Activated CD4-positive, alpha-beta T cell treated with anti-CD3 and anti-CD28 coated beads, Interleukin-2, amount 10 ng/mL, durations not matched to agents 24 days and 14 days (primary cell): ENCODE measurements around the gene TMEM132D. TPM values are rescaled to one million over a fixed set of nuclear protein-coding genes. Genes with fewer than 3 reads are reported as not detected.

Experiments
- DNase-seq: peaks from one replicate; pipeline ENCODE4 v3.0.0; 2022
- H3K27ac Mint-ChIP-seq: one replicate; pipeline ENCODE4 v1.8.0; 2022; ENCODE audit warnings: mild to moderate bottlenecking, mixed read lengths
- H3K27me3 Mint-ChIP-seq: one replicate; pipeline ENCODE4 v1.8.0; 2022; ENCODE audit warnings: mixed read lengths
- H3K36me3 Mint-ChIP-seq: one replicate; pipeline ENCODE4 v1.8.0; 2022; ENCODE audit warnings: low read depth, mild to moderate bottlenecking, mixed read lengths
- H3K4me1 Mint-ChIP-seq: one replicate; pipeline ENCODE4 v1.8.0; 2021; ENCODE audit warnings: mixed read lengths
- H3K4me3 Mint-ChIP-seq: one replicate; pipeline ENCODE4 v1.8.0; 2022; ENCODE audit warnings: mild to moderate bottlenecking, moderate library complexity, mixed read lengths
- H3K9me3 Mint-ChIP-seq: one replicate; pipeline ENCODE4 v1.8.0; 2021; ENCODE audit warnings: mixed read lengths
- intact Hi-C: fragments of 100-400 bp; cut with micrococcal nuclease; formaldehyde crosslinking; loops from one replicate; pipeline ENCODE4 v1.15.1; 2023
- total RNA-seq: library from RNA; stranded (reverse); gene quantifications from 2 replicates; pipeline ENCODE4 v1.2.3, GENCODE V29; 2022

TMEM132D gene
- total RNA-seq, 1 donor from 2014 or later: not detected

GRCh38 chr12:129081755-129082250 is 822.0 kb downstream of the TMEM132D start:
- no peaks in the 10 kb centered on the region for H3K9me3 Mint-ChIP-seq
- no peaks in the 10 kb centered on the region for H3K36me3 Mint-ChIP-seq
- no peak overlapping the region for H3K4me3 Mint-ChIP-seq
- no peaks in the 10 kb centered on the region for H3K4me1 Mint-ChIP-seq
- intact Hi-C loops: no loop called here
- no peak for DNase-seq
- H3K27me3 Mint-ChIP-seq: no peaks in the 10 kb centered on the region
- H3K27ac Mint-ChIP-seq: no peak overlapping the region

- intact Hi-C loops: no loop called here
- Mint-ChIP-seq H3K4me3 (no peak overlapping the region), H3K27me3 (no peaks in the 10 kb centered on the region), H3K9me3 (no peaks in the 10 kb centered on the region), H3K36me3 (no peaks in the 10 kb centered on the region), H3K27ac (no peak overlapping the region), H3K4me1 (no peaks in the 10 kb centered on the region)
- DNase-seq: no peak
Observed at GRCh38 chr12:129080821-129081220, 823.0 kb downstream of the TMEM132D start.

GRCh38 chr12:129080391-129080790 is 823.4 kb downstream of the TMEM132D start:
- intact Hi-C loops: no loop called here
- no peak overlapping the region for H3K4me3 Mint-ChIP-seq
- no peaks in the 10 kb centered on the region for H3K4me1 Mint-ChIP-seq
- H3K9me3 Mint-ChIP-seq: no peaks in the 10 kb centered on the region
- no peaks in the 10 kb centered on the region for H3K36me3 Mint-ChIP-seq
- no peaks in the 10 kb centered on the region for H3K27me3 Mint-ChIP-seq
- no peak overlapping the region for H3K27ac Mint-ChIP-seq
- DNase-seq: no peak

- Mint-ChIP-seq H3K36me3 (no peaks in the 10 kb centered on the region), H3K9me3 (no peaks in the 10 kb centered on the region), H3K4me1 (no peaks in the 10 kb centered on the region), H3K27me3 (no peaks in the 10 kb centered on the region), H3K4me3 (no peak overlapping the region), H3K27ac (no peak overlapping the region)
- no peak for DNase-seq
- intact Hi-C loops: no loop called here
Observed at GRCh38 chr12:129079719-129080118, 824.1 kb downstream of the TMEM132D start.

GRCh38 chr12:129076441-129077320 is 827.1 kb downstream of the TMEM132D start:
- no peak for DNase-seq
- Mint-ChIP-seq H3K4me1 (no peaks in the 10 kb centered on the region), H3K27ac (no peak overlapping the region), H3K9me3 (no peaks in the 10 kb centered on the region), H3K4me3 (no peak overlapping the region), H3K27me3 (no peaks in the 10 kb centered on the region), H3K36me3 (no peaks in the 10 kb centered on the region)
- intact Hi-C loops: no loop called here

GRCh38 chr12:129075460-129076208 is 828.2 kb downstream of the TMEM132D start:
- no peaks in the 10 kb centered on the region for H3K4me1 Mint-ChIP-seq
- no peaks in the 10 kb centered on the region for H3K27me3 Mint-ChIP-seq
- no peak overlapping the region for H3K27ac Mint-ChIP-seq
- H3K4me3 Mint-ChIP-seq: no peak overlapping the region
- no peaks in the 10 kb centered on the region for H3K36me3 Mint-ChIP-seq
- no peaks in the 10 kb centered on the region for H3K9me3 Mint-ChIP-seq
- DNase-seq: no peak
- intact Hi-C loops: no loop called here

GRCh38 chr12:129074379-129074778 is 829.4 kb downstream of the TMEM132D start:
- H3K27me3 Mint-ChIP-seq: no peaks in the 10 kb centered on the region
- H3K27ac Mint-ChIP-seq: no peak overlapping the region
- DNase-seq: no peak
- H3K4me3 Mint-ChIP-seq: no peak overlapping the region
- intact Hi-C loops: no loop called here
- peaks cover 3% of the 10 kb centered on the region for H3K9me3 Mint-ChIP-seq
- no peaks in the 10 kb centered on the region for H3K36me3 Mint-ChIP-seq
- H3K4me1 Mint-ChIP-seq: no peaks in the 10 kb centered on the region

GRCh38 chr12:129073157-129073915 is 830.5 kb downstream of the TMEM132D start:
- no peak for DNase-seq
- H3K36me3 Mint-ChIP-seq: no peaks in the 10 kb centered on the region
- H3K9me3 Mint-ChIP-seq: peaks cover 3% of the 10 kb centered on the region
- H3K4me3 Mint-ChIP-seq: no peak overlapping the region
- H3K4me1 Mint-ChIP-seq: no peaks in the 10 kb centered on the region
- H3K27me3 Mint-ChIP-seq: no peaks in the 10 kb centered on the region
- intact Hi-C loops: no loop called here
- H3K27ac Mint-ChIP-seq: no peak overlapping the region

GRCh38 chr12:129071362-129071761 is 832.5 kb downstream of the TMEM132D start:
- intact Hi-C loops: no loop called here
- Mint-ChIP-seq H3K27ac (no peak overlapping the region), H3K27me3 (no peaks in the 10 kb centered on the region), H3K4me1 (no peaks in the 10 kb centered on the region), H3K4me3 (no peak overlapping the region), H3K9me3 (peaks cover 3% of the 10 kb centered on the region), H3K36me3 (no peaks in the 10 kb centered on the region)
- DNase-seq: no peak

- Mint-ChIP-seq H3K4me1 (no peaks in the 10 kb centered on the region), H3K27me3 (no peaks in the 10 kb centered on the region), H3K27ac (no peak overlapping the region), H3K9me3 (peaks cover 9% of the 10 kb centered on the region), H3K4me3 (no peak overlapping the region), H3K36me3 (no peaks in the 10 kb centered on the region)
- DNase-seq: no peak
- intact Hi-C loops: no loop called here
Observed at GRCh38 chr12:129069886-129070285, 833.9 kb downstream of the TMEM132D start.

GRCh38 chr12:129068684-129069083 is 835.1 kb downstream of the TMEM132D start:
- intact Hi-C loops: no loop called here

GRCh38 chr12:129067491-129067890 is 836.3 kb downstream of the TMEM132D start:
- H3K4me1 Mint-ChIP-seq: no peaks in the 10 kb centered on the region
- H3K9me3 Mint-ChIP-seq: peaks cover 9% of the 10 kb centered on the region
- no peaks in the 10 kb centered on the region for H3K27me3 Mint-ChIP-seq
- intact Hi-C loops: no loop called here
- no peak overlapping the region for H3K27ac Mint-ChIP-seq
- no peak for DNase-seq
- no peaks in the 10 kb centered on the region for H3K36me3 Mint-ChIP-seq
- no peak overlapping the region for H3K4me3 Mint-ChIP-seq

More at GRCh38 chr12:129068684-129069083, 835.1 kb downstream of the TMEM132D start:
- peaks cover 9% of the 10 kb centered on the region for H3K9me3 Mint-ChIP-seq
- H3K4me3 Mint-ChIP-seq: no peak overlapping the region
- no peaks in the 10 kb centered on the region for H3K36me3 Mint-ChIP-seq
- H3K27me3 Mint-ChIP-seq: no peaks in the 10 kb centered on the region
- H3K4me1 Mint-ChIP-seq: no peaks in the 10 kb centered on the region
- no peak for DNase-seq
- H3K27ac Mint-ChIP-seq: no peak overlapping the region

- Mint-ChIP-seq H3K27ac (no peak overlapping the region), H3K27me3 (no peaks in the 10 kb centered on the region), H3K9me3 (peaks cover 7% of the 10 kb centered on the region), H3K4me3 (no peak overlapping the region), H3K4me1 (no peaks in the 10 kb centered on the region), H3K36me3 (no peaks in the 10 kb centered on the region)
- DNase-seq: no peak
- intact Hi-C loops: no loop called here
Observed at GRCh38 chr12:129064209-129064855, 839.5 kb downstream of the TMEM132D start.
